GM12878 (cell line): ENCODE data around the gene RASGRF1. TPM values are rescaled to one million over a fixed set of nuclear protein-coding genes. Genes with fewer than 3 reads are reported as not detected.
A peak's percentile ranks its signal among the peaks of the same experiment; 100 is the strongest.

Source experiments
- ATAC-seq: fragments of 200-7000 bp; cut with Tn5 transposase; 3 replicates; pipeline ENCODE4 v1.9.1; 2020; ENCODE audit warnings: mild to moderate bottlenecking, moderate library complexity
- BruUV-seq: library from RNA; stranded (reverse); fragments of 400-500 nt; replicated peaks from 2 replicates; lab custom pipeline; 2021; lab: Mats Ljungman, UMichigan
- CTCF ChIA-PET: fragments of 300-600 bp; sonication (Branson Sonifier 250); formaldehyde crosslinking; extraction: SDS; loops from one replicate; lab custom pipeline; 2021; ENCODE audit warnings: inconsistent platforms; lab: Yijun Ruan, JAX
- POLR2A ChIA-PET: fragments of 350-600 bp; formaldehyde crosslinking; extraction: SDS; loops from one replicate; lab custom pipeline; 2021; ENCODE audit warnings: inconsistent platforms; lab: Charles Lee
- RAD21 ChIA-PET: fragments of 300-600 bp; sonication (Branson Sonifier 250); formaldehyde crosslinking; loops from one replicate; lab custom pipeline; 2023; ENCODE audit warnings: antibody characterized with exemption; ENCODE audit not compliant: unreplicated experiment; lab: Charles Lee
- SMC1A ChIA-PET: fragments of 300-600 bp; sonication (Branson Sonifier 250); formaldehyde crosslinking; loops from one replicate; lab custom pipeline; 2023; ENCODE audit not compliant: unreplicated experiment, uncharacterized antibody; lab: Charles Lee
- DNase-seq: peaks from one replicate; pipeline ENCODE4 v3.0.0-alpha.2; 2011; ENCODE audit warnings: low read depth, low spot score
- FAIRE-seq: peaks from 3 replicates; lab custom pipeline; 2011; peaks lifted over from hg19 to GRCh38; lab: Jason Lieb, UNC
- H2AFZ ChIP-seq: 2 replicates; pipeline ENCODE4 v1.6.0; 2011; ENCODE audit warnings: low read depth, low read length, control low read depth; ENCODE audit not compliant: control insufficient read depth
- H3K27ac ChIP-seq: 2 replicates; pipeline ENCODE4 v1.5.1; 2011; ENCODE audit warnings: control low read depth; ENCODE audit not compliant: control insufficient read depth, insufficient read depth
- H3K27me3 ChIP-seq, 2 experiments: replicated peaks in 1 of 2; 2 replicates each; pipeline versions ENCODE4 v1.6.0 to v1.6.1; 2011; ENCODE audit warnings: low read length in 1 of 2; ENCODE audit not compliant: control insufficient read depth in 2 of 2, insufficient read depth in 2 of 2
- H3K36me3 ChIP-seq, 2 experiments: 2 replicates each; pipeline ENCODE4 v1.5.1; 2011; ENCODE audit warnings: low read length in 1 of 2; ENCODE audit not compliant: control insufficient read depth in 2 of 2, insufficient read depth in 2 of 2
- H3K4me1 ChIP-seq: 2 replicates; pipeline ENCODE4 v1.6.1; 2011; ENCODE audit warnings: mild to moderate bottlenecking, low read length, moderate library complexity, mixed read lengths; ENCODE audit not compliant: control insufficient read depth, insufficient read depth
- H3K4me2 ChIP-seq: 2 replicates; pipeline ENCODE4 v1.6.0; 2011; ENCODE audit warnings: control low read depth; ENCODE audit not compliant: control insufficient read depth, insufficient read depth
- H3K4me3 ChIP-seq: fragments of 200-600 bp; sonication (generic); 2 replicates; pipeline ENCODE4 v1.5.1; 2016
- H3K79me2 ChIP-seq: 2 replicates; pipeline ENCODE4 v1.6.0; 2011; ENCODE audit warnings: low read length; ENCODE audit not compliant: control insufficient read depth, insufficient read depth
- H3K9ac ChIP-seq: 2 replicates; pipeline ENCODE4 v1.8.0; 2011; ENCODE audit warnings: low read length, control low read depth, mixed read lengths; ENCODE audit not compliant: control insufficient read depth, insufficient read depth
- H3K9me3 ChIP-seq: replicated peaks from 3 replicates; pipeline ENCODE4 v1.5.1; 2011; ENCODE audit warnings: mild to moderate bottlenecking, low read length; ENCODE audit not compliant: control insufficient read depth, insufficient read depth
- H4K20me1 ChIP-seq: 2 replicates; pipeline ENCODE4 v1.6.0; 2011; ENCODE audit not compliant: control insufficient read depth, insufficient read depth
- BRCA1 ChIP-seq: IDR thresholded peaks from 2 replicates; pipeline ENCODE4 v1.6.1; 2011; ENCODE audit warnings: low read depth, low read length, improper control_type of control experiment
- CREB1 ChIP-seq: IDR thresholded peaks from 2 replicates; pipeline ENCODE4 v1.6.1; 2012; ENCODE audit warnings: low read depth, mild to moderate bottlenecking, inconsistent platforms
- EZH2 ChIP-seq: IDR thresholded peaks from 2 replicates; pipeline ENCODE4 v1.6.1; 2012; ENCODE audit warnings: low read depth, mild to moderate bottlenecking, control low read depth, inconsistent platforms, low read length, borderline replicate concordance; ENCODE audit not compliant: control insufficient read depth
- GATAD2B ChIP-seq: fragments of 450-650 bp; conservative IDR thresholded peaks from 2 replicates; pipeline ENCODE4 v1.6.1; 2017; ENCODE audit warnings: low read depth, mild to moderate bottlenecking, moderate library complexity
- POU2F2 ChIP-seq: IDR thresholded peaks from 3 replicates; pipeline ENCODE4 v1.6.1; 2011; ENCODE audit warnings: low read depth, mild to moderate bottlenecking, low read length, borderline replicate concordance
- RAD21 ChIP-seq: IDR thresholded peaks from 2 replicates; pipeline ENCODE4 v1.6.1; 2011; ENCODE audit warnings: mild to moderate bottlenecking, low read depth, low read length, moderate library complexity; ENCODE audit not compliant: insufficient read depth
- RB1 ChIP-seq: fragments of 450-650 bp; formaldehyde crosslinking; IDR thresholded peaks from 2 replicates; pipeline ENCODE4 v1.6.1; 2017; ENCODE audit warnings: mild to moderate bottlenecking, borderline replicate concordance
- REST ChIP-seq: IDR thresholded peaks from 2 replicates; pipeline ENCODE4 v1.6.1; 2012; ENCODE audit warnings: mild to moderate bottlenecking, low read depth, low read length
- WGBS: methylation state at CpG from one replicate; pipeline ENCODE4 v1.1.6; 2016; ENCODE audit warnings: low lambda C conversion rate; ENCODE audit not compliant: insufficient replicate concordance, insufficient coverage; ENCODE audit errors: missing lambda C conversion rate; 5-methylcytosine and 5-hydroxymethylcytosine counted together
- in situ Hi-C: fragments of 300-500 bp; cut with MboI; formaldehyde crosslinking; loops from 9 replicates; pipeline ENCODE4 v1.14.3; 2018; ENCODE audit warnings: mixed read lengths
- intact Hi-C: fragments of 100-400 bp; cut with micrococcal nuclease; formaldehyde crosslinking; loops from one replicate; pipeline ENCODE4 v1.14.2; 2022; ENCODE audit not compliant: unreplicated experiment
- polyA plus RNA-seq, 11 experiments: library from polyadenylated mRNA; depleted of rRNA in 4 of 11; unstranded in 6 of 11; stranded (reverse) in 5 of 11; fragments of >200 nt; fragmentation: Nextera tagmentation in 4 of 11; fragmentation: Illumina TruSeq in 1 of 11; extraction: Ambion mirVana in 4 of 11; extraction: Trizol in 1 of 11; gene quantifications; 1 replicate in 1 of 11; 2 replicates in 10 of 11; pipeline versions ENCODE4 v1.2.1 to v1.2.3, GENCODE V29; 2011 to 2016; ENCODE audit warnings: inconsistent platforms in 2 of 11, missing spikeins in 2 of 11, low read depth in 1 of 11
- total RNA-seq, 4 experiments: library from RNA; depleted of rRNA in 3 of 4; stranded (reverse); fragments of >200 nt in 3 of 4; fragmentation: Illumina TruSeq in 1 of 4; extraction: Trizol in 1 of 4; gene quantifications; 2 replicates each; pipeline versions ENCODE4 v1.2.1 to v1.2.3, GENCODE V29; 2013 to 2021
- TF ChIP-seq, protein P1 (sequence below): fragments of 450-650 bp; formaldehyde crosslinking; IDR thresholded peaks from 2 replicates; pipeline ENCODE4 v1.4.0; 2020; ENCODE audit warnings: mild to moderate bottlenecking, moderate library complexity
- TF ChIP-seq, protein P2 (sequence below): fragments of 150-350 bp; IDR thresholded peaks from 2 replicates; pipeline ENCODE4 v1.6.1; 2014; ENCODE audit warnings: mild to moderate bottlenecking, low read depth, low read length

RASGRF1 gene
- total and polyA plus RNA-seq, 10 of the 15 experiments (the other 5 are each of a cell fraction or from before 2014, with no cell fraction given), result 0.20 to 1.9 (median 0.86) TPM

DNA sequence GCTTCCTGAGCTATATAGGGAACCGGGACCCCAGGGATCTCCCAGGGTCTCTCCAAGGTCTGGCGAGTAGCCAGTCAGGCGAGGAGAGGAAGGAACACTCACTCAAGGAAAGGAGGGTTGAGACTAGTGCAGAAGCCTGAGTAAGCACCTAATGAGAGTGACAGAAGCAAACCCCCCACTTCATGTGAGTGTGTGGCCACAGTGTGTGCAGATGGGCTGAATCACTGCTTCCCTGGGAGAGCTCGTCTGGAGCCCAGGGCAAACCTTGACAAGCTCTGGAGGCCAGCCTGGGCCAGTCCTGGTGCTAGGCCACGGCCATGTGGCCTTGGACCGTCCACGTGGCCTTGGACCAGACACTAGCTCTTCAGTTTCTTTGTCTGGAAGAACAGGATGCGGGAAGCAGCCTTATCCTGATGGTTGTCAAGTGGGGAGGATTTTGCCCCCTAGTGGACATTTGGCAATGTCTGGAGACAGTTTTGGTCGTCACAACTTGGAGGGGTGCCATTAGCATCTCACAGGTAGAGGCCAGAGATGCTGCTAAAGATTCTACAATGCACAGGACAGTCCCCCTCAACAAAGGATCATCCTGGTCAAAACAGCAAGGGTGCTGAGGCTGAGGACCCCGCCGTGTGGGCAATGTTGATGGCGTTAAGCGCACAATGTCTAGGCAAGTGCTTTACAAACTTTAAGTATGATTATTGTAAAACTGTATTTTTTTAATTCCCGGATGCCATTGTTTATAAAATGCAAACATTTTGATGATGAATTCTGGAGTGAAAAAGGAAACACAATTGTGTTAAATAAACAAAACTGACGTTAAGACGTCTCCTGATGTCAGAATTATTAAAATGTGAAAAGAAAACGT, 110.9 kb downstream of the RASGRF1 start (continued):
- TF ChIP-seq, protein P1, sequence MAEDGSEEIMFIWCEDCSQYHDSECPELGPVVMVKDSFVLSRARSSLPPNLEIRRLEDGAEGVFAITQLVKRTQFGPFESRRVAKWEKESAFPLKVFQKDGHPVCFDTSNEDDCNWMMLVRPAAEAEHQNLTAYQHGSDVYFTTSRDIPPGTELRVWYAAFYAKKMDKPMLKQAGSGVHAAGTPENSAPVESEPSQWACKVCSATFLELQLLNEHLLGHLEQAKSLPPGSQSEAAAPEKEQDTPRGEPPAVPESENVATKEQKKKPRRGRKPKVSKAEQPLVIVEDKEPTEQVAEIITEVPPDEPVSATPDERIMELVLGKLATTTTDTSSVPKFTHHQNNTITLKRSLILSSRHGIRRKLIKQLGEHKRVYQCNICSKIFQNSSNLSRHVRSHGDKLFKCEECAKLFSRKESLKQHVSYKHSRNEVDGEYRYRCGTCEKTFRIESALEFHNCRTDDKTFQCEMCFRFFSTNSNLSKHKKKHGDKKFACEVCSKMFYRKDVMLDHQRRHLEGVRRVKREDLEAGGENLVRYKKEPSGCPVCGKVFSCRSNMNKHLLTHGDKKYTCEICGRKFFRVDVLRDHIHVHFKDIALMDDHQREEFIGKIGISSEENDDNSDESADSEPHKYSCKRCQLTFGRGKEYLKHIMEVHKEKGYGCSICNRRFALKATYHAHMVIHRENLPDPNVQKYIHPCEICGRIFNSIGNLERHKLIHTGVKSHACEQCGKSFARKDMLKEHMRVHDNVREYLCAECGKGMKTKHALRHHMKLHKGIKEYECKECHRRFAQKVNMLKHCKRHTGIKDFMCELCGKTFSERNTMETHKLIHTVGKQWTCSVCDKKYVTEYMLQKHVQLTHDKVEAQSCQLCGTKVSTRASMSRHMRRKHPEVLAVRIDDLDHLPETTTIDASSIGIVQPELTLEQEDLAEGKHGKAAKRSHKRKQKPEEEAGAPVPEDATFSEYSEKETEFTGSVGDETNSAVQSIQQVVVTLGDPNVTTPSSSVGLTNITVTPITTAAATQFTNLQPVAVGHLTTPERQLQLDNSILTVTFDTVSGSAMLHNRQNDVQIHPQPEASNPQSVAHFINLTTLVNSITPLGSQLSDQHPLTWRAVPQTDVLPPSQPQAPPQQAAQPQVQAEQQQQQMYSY (CRISPR knock-in tag), result no peak
- no peak for TF ChIP-seq EZH2
- peak; percentile 62; the same call in 1 of the 2 replicates for TF ChIP-seq CREB1
- no peak for TF ChIP-seq RB1
- peak; percentile 71 for TF ChIP-seq RAD21

DNA sequence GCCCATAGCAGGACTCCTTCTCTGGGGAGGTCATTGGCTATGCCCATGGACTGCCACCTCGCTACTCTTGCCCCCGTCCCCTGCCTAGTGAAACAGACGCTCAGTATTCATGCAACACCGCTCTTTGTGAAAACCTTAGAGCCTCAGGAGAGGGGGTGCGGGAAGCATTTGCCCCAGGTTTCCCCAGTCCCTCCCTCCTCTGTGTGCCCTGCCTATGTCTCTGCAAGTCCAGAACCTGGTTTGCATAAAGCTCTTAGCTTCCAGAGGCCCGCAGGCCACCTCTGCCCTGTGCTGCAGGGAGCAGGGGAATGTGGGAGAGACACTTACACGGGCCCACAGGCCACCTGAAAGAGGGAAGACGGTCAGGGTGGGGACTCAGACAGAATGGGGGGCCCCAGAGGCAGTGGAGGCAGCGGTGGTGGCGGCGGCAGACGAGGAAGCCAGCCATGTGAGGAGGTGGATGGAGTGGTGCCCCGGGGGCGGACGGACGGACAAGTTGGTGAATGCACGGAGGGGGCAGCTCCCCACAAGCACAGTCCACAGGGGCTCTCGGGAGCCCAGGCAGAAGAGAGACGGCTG, 111.9 kb downstream of the RASGRF1 start:
- FAIRE-seq (no peak), ATAC-seq (peak; percentile 24), DNase-seq (peak; percentile 36)
- H2AFZ ChIP-seq, result peak overlapping the region; percentile 59
- POLR2A ChIA-PET, result interaction anchor here (0.6 to 4.3 kb wide), 11 partner anchors 9 to 133 kb away, joined by 3 to 40 read pairs (median 5); partner anchors contain the start of gene CTSH
- peak overlapping the region; percentile 85 for H3K4me2 ChIP-seq
- in situ Hi-C loops, result loop anchor here (25.0 kb wide), 1 partner anchor 816 kb away; no protein-coding TSS in a partner anchor
- H3K27ac ChIP-seq, result peak overlapping the region; percentile 96
- 24% methylated on average over 19 of the region's 19 CpGs for WGBS
- SMC1A ChIA-PET, result interaction anchor here (0.7 to 8.8 kb wide), 21 partner anchors 10 to 206 kb away, joined by 3 to 91 read pairs (median 6); partner anchors contain the start of gene CTSH
- H3K9ac ChIP-seq, result peak overlapping the region; percentile 81
- peak overlapping the region; percentile 69 for H3K4me3 ChIP-seq
- H3K27me3 ChIP-seq, result no peaks in the 10 kb centered on the region
- no peaks in the 10 kb centered on the region; the same call in 2 of the 3 replicates for H3K9me3 ChIP-seq
- CTCF ChIA-PET, result interaction anchor here (1.1 to 8.9 kb wide), 25 partner anchors 9 to 205 kb away, joined by 3 to 127 read pairs (median 10); partner anchors contain the start of genes CTSH and MORF4L1
- RAD21 ChIA-PET, result interaction anchor here (0.9 to 6.5 kb wide), 15 partner anchors 10 to 206 kb away, joined by 3 to 75 read pairs (median 9); partner anchors contain the start of gene CTSH
- intact Hi-C loops, result loop anchor here (2.0 kb wide), 1 partner anchor 26 kb away; no protein-coding TSS in a partner anchor
- no peaks in the 10 kb centered on the region for H4K20me1 ChIP-seq
- H3K4me1 ChIP-seq, result peaks cover 49% of the 10 kb centered on the region
- H3K36me3 ChIP-seq, result no peaks in the 10 kb centered on the region
- H3K79me2 ChIP-seq, result peaks cover 28% of the 10 kb centered on the region
- no TSS peak for BruUV-seq
- TF ChIP-seq POU2F2 (peak; percentile 6; the same call in 1 of the 3 replicates), REST (no peak), BRCA1 (no peak), GATAD2B (peak; percentile 28; the same call in 1 of the 2 replicates)
- TF ChIP-seq, protein P2, sequence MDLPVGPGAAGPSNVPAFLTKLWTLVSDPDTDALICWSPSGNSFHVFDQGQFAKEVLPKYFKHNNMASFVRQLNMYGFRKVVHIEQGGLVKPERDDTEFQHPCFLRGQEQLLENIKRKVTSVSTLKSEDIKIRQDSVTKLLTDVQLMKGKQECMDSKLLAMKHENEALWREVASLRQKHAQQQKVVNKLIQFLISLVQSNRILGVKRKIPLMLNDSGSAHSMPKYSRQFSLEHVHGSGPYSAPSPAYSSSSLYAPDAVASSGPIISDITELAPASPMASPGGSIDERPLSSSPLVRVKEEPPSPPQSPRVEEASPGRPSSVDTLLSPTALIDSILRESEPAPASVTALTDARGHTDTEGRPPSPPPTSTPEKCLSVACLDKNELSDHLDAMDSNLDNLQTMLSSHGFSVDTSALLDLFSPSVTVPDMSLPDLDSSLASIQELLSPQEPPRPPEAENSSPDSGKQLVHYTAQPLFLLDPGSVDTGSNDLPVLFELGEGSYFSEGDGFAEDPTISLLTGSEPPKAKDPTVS, result no peak
